GM11168 (cell line): ENCODE results near the gene MT1A.
"Not testable (repeated sequence)": the region's sequence is repeated elsewhere in the genome, so short reads cannot be mapped to it uniquely, and the experiment has no call there.

Source experiments
- in situ Hi-C: fragments of 300-500 bp; cut with MboI; formaldehyde crosslinking; loops from one replicate; pipeline ENCODE4 v1.12.0; 2022; ENCODE audit warnings: low sequenced_read_pairs; ENCODE audit not compliant: unreplicated experiment

MT1A gene

DNA sequence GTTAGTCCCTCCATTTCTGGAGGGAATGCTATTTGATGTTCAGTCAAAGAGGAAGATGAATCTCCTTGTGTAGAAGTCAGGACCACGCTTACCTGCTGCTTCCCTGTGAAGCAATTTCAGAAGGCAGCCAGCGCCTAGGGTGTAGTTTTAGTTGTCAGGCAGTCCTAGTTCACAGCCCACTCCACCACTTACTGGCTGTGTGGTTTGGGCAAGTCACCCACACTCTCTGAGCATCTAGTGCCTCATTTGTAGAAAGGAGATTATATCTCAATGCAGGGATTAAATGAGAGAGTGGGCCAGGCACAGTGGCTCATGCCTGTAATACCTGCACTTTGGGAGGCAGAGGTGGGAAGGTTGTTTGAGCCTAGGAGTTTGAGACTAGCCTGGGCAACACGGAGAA, 33.7 kb downstream of the MT1A start:
- in situ Hi-C loops, result not testable (repeated sequence)

DNA sequence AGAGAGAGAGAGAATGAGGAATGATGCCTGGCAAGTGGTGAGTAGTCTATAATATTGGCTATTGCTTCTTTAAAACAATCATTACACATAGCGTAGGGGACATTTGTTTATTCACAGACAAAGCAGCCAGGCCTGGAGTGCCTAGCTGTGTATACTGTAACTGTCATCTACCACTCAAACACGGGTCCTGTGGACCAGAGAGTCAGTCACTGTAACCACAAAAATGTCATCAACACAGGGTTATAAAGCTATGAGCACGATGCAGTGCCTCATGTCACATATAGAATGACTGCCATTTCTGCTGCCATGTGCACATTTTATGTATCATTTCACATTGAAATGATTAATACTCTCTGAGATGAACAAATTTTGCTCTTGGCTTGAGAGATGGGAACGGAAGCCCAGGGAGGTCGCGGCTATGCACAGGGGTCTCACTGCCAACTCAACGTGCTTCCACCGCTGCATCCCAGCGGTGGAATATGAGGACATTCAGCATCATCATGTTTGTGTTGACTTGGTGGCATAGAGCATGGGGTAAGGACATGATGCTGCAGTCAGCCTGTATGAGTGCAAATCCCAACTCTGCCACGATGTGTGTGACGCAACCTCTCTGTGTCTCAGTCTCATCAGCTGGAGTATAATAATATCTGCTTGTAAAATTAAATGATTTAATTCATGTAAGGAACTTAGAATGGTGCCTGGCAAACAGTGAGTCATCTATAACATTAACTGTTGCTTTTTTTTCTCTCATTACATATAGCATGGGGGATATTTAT, 34.5 kb downstream of the MT1A start:
- in situ Hi-C loops, result no loop called here

DNA sequence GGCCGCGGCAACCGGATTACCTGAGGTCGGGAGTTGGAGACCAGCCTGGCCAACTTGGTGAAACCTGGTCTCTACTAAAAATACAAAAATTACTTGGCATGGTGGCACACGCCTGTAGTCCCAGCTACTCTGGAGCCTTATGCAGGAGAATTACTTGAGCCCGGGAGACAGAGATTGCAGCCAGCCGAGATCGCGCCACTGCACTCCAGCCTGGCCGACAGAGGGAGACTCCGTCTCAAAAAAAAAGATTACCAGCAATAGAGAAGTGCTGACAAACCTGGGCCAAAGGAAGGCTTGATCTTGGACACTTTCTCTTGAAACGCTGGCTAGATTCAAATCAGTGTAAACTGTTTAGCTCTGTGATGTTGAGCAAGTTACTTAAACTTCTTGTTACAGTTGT, 35.5 kb downstream of the MT1A start:
- in situ Hi-C loops, result no loop called here

DNA sequence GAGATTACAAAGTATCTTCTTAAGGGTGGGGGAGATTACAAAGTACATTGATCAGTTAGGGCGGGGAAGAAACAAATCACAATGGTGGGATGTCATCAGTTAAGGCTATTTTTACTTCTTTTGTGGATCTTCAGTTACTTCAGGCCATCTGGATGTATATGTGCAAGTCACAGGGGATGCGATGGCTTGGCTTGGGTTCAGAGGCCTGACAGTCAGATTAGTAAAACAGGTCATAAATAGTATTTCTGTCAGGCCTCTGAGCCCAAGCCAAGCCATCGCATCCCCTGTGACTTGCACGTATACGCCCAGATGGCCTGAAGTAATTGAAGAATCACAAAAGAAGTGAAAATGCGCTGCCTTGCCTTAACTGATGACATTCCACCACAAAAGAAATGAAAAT, 36.1 kb downstream of the MT1A start:
- in situ Hi-C loops, result not testable (repeated sequence)

DNA sequence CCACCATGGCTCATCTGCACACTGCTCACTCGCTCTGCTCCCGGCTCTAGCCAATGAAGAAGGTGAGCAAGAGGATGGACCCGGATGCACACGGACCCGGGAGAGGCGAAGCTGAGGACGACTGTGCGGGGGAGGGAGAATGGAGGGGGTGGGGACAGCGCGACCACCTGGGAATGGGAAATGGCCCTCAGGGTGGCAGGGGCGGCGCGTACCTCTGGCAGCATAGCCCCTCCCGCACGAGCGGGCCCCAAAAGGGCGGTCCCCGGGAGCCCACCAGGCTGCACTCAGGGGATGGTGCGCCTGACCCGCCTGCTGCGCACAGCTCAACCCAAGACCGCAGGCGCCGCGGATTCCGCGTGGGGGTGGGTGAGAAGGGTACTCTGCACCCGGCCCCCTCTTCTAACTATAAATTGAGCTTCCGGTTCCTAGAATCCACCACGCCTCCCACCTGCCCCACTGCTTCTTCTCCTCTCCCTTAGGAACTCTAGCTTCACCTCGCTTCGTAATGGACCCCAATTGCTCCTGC, 37.3 kb downstream of the MT1A start:
- in situ Hi-C loops, result no loop called here

DNA sequence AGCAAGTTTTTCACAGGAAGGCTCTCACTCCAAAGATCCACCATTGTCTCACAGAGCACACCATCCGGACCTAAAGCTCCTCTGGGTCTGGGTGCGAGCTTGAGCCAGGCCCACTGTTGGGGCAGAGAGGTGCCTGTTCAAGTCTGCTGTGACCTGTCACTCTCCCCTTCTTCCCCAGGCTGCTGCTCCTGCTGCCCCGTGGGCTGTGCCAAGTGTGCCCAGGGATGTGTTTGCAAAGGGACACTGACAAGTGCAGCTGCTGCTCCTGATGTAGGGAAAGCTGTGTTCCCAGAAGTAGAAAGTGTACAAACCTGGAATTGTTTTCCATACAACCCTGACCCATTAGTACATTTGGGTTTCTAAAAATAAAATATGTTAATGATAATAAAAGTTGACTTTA, 39.0 kb downstream of the MT1A start:
- in situ Hi-C loops, result no loop called here

DNA sequence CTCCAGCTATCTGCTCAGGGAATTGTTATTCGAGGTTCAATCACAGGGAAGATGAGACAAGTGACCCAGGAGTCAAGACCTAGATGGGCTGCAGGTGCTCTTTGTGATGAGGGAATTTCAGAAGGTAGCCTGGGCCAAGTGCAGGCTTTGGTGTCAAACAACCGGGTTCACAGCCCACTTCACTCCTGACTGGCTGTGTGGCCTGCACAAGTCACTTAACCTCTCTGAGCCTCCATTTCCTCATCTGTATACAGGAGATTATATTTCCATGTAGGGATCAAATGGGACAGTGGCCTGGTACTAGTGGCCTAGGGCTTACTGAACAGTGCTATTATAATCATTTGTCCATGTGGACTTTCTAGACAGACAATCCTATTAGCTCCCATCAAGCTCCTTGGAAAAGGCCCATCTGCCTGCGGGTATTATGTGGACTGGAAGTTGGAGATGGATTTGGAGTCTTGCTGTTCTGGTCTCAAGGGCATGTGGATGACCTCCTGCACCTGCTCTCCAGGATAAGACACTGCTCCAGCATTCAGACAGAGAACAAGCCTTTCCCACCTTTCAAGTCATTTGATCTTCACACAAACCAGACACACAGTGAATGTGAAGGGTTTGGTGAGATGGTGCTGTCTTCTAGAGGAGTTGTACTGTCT, 40.7 kb downstream of the MT1A start:
- in situ Hi-C loops, result no loop called here

DNA sequence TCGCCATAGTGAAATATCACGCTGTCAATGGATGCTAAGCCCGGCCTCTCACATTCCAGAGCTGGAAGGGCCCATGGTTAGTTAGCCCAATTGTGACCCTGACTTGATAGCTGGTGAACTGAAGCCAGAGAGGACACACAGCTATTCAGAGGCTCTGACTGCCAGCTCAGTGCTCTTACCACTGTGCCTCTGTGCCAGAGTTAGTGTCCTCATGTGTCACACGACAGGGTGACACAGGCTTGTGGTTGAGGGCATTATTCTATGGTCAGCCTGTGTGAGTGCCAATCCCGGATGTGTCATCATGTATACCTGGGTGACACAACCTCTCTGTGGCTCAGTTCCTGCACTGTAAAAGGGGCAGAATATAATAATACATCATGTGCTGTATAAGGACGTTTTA, 41.4 kb downstream of the MT1A start:
- in situ Hi-C loops, result no loop called here

DNA sequence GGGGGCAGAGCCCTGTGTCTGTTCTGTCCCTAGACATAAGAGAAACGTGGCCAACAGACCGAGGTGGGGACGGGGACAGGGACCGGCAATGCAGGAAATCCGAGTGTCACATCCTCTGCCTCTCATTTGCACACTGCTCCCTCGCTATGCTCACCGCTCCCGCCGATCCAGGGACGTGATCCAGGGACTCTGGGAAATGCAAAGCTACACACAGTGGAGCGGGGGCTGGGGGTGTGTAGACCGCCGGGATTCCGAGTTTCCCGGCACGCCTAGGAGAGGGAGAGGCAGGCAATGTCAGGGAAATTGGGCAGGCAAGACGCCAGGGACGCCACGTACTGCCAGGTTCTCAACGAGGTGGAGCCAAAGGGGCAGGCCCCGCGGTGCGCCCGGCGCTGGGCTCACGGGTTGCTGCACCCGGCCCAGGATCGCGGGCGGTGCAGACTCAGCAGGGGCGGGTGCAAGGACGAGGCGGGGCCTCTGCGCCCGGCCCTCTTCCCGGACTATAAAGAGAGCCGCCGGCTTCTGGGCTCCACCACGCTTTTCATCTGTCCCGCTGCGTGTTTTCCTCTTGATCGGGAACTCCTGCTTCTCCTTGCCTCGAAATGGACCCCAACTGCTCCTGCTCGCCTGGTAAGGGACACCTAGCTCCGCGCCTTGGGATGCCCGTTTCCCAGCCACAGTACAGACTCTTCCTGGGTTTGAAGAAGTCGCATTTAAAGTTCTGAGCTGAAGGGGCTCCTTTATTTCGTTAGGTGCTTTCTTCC, 43.7 kb downstream of the MT1A start, which contains the start of gene MT1X:
TSS of gene MT1X (plus strand) at position 532 of the 764 bp plus-strand sequence. CDS start at position 603, 71 bp downstream.
- in situ Hi-C loops, result no loop called here

DNA sequence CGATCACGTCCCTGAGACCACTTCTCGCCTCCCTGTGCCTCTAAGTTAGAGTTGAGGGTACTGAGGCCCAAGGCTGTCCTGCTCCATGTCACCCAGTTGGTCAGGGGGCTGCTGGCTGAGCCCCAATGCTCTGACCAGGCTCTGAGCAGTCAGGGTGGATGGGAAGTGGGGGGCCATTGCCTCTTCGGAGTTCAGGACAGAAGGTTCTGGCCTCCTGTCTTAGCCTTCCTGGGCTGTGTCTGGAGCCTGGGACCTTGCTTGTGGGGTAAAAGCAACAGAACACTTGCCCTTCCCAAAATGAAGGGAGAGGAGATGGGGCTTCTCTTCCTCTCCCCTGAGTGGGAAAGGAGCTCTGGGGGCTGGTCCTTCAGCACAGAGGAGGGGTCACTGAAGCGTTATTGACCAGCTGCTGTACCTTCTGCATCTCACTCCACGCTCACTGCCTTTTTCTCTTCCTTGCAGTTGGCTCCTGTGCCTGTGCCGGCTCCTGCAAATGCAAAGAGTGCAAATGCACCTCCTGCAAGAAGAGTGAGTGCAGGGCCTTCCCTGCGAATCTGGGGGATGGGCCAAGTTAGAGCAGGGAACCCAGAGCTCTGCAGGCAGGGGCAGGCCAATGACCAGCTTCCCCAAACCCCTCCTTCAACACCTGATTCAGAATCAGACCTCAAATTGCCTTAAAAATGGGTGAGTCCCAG, 44.4 kb downstream of the MT1A start:
- in situ Hi-C loops, result no loop called here

DNA sequence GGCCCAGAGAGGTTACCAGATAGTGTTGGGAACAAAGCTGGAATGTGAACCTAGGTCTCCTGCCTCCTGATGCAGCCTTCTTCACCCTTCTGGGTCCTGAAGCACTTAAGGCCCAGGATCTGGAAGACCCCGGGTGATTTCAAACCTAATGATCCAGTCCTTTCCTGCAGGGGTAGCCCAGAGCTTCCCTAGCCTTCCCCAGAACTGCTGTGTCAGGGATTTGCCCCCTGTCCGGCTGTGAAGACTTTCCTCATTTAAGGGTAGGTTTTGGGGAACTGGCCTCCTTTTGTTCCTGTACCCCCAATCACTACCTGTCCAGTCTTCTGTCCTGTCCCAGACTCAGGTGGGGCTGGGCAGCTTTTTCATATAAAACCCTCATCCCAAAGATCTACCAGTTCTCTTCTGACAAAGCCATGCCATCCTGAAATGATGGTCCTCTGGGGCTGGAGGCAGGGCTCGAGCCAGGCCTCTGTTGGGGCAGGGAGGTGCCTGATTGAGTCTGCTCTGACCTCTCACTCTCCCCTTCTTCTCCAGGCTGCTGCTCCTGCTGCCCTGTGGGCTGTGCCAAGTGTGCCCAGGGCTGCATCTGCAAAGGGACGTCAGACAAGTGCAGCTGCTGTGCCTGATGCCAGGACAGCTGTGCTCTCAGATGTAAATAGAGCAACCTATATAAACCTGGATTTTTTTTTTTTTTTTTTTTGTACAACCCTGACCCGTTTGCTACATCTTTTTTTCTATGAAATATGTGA, 45.1 kb downstream of the MT1A start:
- in situ Hi-C loops, result no loop called here

DNA sequence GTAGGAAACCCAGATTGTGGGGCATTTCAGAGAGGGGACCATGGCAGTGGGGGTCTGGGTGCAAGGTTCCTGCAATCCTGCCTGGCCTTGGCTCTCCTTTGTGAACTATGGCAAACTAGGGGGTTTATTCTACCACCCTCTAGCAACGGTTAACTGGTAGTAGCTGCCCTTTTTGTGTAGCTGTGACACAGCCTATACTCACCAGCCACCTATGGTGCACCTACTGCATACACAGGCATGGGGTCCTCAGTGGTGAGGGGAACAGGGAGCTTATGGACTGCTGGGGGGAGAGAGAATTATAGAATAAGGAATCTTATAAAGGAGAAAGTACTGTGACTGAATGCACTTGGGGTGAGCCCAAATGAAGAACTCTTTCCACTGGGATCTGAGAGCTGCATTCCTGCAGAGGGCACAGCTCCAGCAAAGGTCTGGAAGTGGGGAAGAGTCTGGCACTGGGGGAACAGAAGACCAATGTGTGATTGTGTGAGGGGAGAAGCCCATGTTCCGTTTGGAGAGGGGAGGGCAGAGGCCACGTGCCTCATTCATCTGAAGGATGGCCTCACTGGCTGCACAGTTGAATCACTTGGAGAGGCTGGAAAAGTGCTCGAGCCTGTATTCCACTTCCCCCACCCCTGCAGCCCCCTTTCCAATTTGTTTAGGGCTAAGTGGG, 45.9 kb downstream of the MT1A start:
- in situ Hi-C loops, result no loop called here

DNA sequence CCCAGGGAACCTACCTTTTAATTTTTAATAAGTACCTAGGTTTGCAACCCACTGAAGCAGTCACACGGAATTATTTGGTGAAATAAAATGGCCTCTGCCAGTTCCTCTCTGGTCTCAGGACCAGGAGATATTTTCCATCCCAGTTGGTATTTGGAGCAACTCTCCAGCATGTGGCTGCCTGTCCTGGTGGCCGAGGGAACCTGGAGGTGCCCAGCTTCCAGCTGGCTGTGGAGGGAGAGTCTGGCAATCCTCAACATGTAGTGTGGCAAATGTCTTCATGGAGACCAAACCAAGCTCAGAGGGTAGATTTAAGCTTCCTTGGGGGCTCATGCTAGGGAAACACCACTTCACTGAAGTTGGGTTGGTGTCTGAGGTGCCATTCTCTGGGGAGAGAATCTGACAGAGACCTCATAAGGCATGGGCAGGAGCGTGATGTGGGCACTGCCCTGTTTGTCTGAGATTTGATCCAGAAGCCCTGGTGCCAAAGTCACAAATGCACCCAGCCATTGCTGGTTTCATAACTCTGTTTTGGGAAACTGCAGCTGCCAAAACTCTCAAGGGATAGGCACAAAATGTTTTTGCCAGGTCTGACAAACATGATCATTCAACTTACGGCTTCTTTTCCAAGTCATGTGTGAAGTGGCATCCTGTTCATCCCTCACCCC, 46.6 kb downstream of the MT1A start:
- in situ Hi-C loops, result no loop called here

DNA sequence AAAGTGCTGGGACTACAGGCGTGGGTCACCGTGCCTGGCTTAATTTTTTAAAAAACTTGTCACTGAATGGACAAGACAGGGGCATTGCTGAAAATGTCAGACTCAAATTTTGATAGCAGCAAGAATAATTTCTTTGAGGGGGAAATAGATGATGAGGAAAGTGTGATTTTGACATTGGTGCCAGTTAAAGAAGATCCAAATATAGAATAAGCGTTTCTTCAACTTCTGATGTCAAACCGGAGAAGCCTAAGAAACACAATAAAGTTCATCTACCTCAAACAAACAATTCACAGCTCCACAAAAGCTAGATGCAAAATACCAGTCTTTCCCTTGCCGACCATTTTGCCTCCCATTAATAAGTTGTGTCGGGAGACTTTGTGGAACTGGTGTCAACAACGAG, 48.3 kb downstream of the MT1A start:
- in situ Hi-C loops, result no loop called here

DNA sequence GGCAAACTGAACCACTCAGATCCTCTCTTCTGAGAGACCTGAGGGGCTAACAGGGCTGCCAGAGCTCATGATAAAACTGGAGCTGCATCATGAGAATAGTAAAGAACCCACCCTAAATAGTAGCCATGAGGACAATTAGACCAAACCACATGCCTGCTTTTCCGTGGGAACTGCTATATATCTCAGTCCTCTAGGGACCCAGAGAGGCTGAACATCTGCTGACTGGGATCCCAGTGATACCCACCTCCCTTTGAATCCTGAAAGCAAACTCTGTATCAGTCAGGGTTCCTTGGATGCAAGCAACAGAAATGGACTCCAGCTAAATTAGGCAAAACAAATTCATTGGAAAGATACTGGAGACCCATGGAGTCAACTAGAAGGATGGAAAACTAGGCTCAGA, 50.3 kb downstream of the MT1A start:
- in situ Hi-C loops, result no loop called here

DNA sequence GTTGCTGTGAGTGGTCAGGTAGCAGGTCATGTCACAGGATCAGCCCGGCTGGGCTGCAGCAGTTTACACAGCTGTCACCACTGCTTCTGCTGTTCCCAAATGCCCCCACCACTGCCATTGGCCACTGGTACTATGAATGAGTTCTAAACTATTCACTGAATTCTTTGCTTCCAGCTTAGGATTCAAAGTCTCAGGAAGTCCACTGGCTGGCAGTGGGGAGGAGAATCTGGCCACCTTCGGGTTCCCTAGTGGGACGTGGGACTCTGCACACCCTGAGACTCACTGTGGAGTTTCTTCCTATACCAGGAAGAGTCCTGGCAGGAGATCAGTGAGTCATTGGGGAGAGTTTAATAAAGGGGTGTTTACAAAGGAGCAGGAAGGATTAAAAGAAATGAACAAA, 50.7 kb downstream of the MT1A start:
- in situ Hi-C loops, result no loop called here
